NCI-H82 treated with DMSO at 0.1 percent for 48 hours (cell line): ENCODE data around the gene BCAR1.
"Not testable (repeated sequence)": the region's sequence is repeated elsewhere in the genome, so short reads cannot be mapped to it uniquely, and the experiment has no call there.

ENCODE experiments used
- DNase-seq: peaks from one replicate; lab custom pipeline; 2025; ENCODE audit not compliant: unreplicated experiment; lab: John Stamatoyannopoulos, UW

BCAR1 gene

GRCh38 chr16:75251280-75252048 is at the start of gene BCAR1:
TSS of gene BCAR1 (minus strand) at chr16:75251624. CDS start at chr16:75251482, 142 bp downstream.
- peak; percentile 49 for DNase-seq

- no peak for DNase-seq
Measured at GRCh38 chr16:75298267-75298666, 46.8 kb upstream of the BCAR1 start.

DNA sequence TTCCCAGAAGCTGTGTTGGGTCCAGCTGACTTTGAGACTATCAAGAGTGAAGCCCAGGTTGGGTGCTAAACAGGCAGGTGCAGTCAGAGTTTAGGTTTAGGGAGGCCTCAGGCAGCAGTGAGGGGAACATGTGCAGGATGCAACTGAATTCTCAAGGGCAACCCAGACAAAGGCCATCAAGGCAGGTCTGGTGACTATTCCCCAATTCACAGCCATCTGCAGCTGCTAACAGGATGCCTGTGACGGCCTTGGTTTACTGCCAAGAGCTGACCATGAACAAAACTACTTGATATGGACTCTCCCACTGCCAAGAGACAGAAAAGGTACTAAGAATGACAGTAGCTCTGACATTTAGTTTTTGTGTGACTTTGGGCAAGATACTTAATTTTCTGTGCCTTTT is 45.2 kb upstream of the BCAR1 start:
- no peak for DNase-seq

DNA sequence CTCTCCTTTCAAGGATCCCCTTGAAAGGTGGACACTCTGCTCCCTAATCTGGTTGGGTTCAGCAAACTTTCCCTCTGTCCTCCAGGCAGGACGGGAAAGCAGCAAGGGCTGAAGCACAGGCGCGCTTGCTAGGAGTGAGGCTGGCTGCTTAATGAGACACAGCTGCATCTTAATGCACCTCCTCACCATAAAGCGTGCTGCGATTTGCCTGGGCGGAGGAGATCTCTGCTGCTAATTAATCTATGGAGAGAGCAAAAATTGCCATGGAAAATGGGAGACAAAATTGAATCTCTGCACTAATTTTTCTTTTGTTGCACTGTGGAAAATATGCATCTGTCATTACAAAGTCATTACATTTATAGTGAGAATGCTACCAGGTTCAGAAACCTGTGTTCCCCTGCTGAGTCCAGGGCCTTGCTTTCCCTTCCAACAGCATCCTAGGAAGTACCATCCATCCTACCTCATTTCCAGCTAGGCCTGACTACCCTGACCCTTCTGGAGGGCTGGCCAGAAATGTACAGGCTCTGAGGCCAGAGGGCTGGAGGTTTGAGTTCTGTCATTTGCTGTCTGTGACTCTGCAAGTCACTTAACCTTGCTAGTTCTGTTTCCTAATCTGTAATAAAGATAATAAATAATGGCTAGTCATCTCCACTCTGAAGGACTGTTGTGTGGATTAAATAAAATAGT is 43.5 kb upstream of the BCAR1 start:
- no peak for DNase-seq

DNA sequence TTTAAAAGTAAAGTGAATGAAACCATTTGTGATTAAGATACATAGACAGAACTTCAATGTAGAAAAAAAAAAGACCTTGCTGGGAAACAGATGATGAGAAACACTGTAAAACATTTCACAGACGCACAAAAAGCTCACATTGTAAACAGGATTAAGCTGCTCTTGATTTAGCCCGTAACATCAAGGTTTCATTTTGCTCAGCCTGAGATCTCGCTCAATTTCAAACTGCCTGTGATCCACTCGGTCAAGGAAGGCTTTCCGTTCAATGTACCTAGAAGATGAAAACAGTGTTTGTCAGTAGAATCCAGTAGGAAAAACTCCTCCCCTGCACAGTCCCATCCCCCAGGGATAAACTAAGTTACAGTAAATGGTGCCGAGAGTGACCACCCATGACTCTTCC is 42.3 kb upstream of the BCAR1 start:
- DNase-seq: no peak

- no peak for DNase-seq
Measured at GRCh38 chr16:75293173-75293572, 41.7 kb upstream of the BCAR1 start.

DNA sequence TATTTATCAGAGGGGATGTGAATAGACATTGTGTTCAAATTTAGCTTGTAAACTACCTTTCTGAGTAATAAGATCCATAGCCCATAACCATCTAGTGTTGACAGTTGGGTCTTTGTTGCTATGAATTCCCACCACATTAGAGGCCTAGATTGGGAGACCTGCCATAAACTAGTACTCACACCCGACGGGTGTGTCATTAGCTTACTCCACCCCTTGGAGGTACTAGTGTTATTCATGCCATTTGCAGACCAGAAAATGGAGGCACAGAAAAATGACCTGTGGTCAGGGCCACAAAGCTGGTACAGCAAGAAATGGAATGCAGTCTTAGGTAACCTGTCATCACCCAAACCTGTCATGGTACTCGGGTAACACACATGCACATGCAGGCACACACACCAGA is 41.3 kb upstream of the BCAR1 start:
- no peak for DNase-seq

- DNase-seq: no peak
Measured at GRCh38 chr16:75289189-75289588, 37.8 kb upstream of the BCAR1 start.

GRCh38 chr16:75288596-75289120 is 37.2 kb upstream of the BCAR1 start:
- no peak for DNase-seq

DNA sequence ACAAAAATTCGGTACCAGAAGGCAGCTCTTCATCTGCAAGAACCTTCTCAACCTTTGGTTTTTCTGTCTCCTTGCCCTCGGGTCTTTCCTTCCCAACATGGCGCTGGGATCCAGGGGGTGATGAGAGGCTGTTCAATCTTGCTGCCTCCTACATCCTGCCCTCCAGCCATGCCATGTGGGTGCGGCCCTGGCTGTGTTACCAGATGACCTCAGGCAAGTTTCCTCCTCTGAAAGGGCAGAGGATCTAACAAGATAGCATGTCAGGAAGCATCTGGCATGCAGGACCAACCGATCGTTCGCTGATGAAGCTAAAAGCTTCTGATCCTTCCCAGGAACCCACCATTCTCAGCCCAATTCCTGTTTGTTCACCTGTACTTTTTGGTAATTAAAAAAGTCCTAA is 36.8 kb upstream of the BCAR1 start:
- no peak for DNase-seq

DNA sequence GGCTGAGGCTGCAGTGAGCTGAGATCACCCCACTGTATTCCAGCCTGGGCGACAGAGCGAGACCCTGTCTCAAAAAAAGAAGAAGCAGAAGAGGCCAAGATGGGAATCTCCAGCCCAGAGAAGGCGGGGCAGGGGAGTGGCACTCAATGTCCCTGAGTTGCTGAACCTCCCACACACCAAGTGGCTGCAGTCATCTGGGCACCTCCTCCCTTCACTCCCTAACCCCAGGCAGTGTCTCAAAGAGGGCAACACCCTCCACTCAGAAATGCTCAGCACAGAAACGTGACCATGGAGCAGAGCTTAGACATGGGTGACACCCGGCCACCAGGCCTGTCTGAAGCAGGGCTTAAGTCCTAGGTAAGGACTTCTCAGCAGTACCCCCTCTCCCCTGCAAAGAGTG is 36.3 kb upstream of the BCAR1 start:
- no peak for DNase-seq

GRCh38 chr16:75286389-75286788 is 35.0 kb upstream of the BCAR1 start:
- DNase-seq: no peak

- DNase-seq: no peak
Measured at GRCh38 chr16:75282466-75283281, 31.2 kb upstream of the BCAR1 start.

- DNase-seq: no peak
Measured at GRCh38 chr16:75281826-75282225, 30.4 kb upstream of the BCAR1 start.

DNA sequence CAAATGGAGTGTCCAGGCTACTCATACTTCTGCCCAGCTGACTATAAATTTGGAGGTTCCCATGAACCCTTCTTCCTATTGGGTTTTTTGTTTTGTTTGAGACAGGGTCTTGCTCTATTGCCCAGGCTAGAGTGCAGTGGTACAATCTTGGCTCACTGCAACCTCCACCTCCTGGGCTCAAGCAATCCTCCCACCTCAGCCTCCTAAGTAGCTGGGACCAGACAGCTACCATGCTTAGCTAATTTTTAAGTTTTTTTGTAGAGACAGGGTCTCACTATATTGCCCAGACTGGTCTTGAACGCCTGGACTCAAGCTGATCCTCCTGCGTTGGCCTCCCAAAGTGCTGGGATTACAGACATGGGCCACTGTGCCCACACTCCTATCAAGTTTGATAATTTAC is 29.6 kb upstream of the BCAR1 start:
- DNase-seq: not testable (repeated sequence)

- DNase-seq: no peak
Measured at GRCh38 chr16:75280331-75280804, 28.9 kb upstream of the BCAR1 start.

GRCh38 chr16:75279305-75279704 is 27.9 kb upstream of the BCAR1 start:
- DNase-seq: peak; percentile 4

DNA sequence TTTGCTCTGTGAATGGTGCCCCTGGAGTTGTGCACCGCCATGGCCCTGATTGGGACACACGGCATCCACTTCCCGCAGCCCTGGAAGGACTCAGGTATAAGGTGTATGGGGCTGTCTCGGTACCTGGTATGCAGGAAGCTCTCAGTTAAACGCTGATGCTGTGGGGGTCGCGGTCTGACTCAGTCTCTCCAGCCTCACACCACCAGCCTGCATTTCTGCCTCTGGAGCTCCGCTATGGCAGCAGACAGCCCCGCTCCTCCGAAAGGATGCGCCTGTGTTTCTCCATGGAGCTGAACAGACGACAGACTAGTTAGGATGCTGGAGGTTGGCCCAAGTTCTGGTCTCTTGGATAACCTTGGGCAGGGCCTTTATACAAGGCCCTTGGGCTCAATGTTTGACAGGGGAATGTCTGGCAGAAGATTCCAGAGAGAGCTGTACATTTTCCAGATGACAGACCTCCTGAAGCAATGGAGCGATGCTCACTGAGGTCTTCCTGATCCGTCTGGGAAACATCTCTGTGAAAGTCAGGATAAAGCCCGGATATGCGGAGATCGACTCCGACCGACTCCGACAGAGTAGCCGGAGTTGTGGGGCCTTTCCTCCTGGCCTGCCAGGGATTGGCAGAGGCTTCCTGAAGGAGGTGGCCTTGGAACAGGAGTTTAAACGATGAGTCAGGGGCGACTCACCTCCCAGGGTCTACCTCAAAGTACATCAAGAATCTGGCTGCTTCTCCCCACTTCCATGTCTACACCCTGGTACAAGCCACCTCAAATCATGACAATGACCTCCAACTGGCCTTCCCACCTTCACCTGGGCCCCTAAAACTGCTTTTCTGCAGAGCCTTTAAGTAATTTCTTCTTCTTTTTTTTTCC is 21.9 kb upstream of the BCAR1 start:
- DNase-seq: no peak

DNA sequence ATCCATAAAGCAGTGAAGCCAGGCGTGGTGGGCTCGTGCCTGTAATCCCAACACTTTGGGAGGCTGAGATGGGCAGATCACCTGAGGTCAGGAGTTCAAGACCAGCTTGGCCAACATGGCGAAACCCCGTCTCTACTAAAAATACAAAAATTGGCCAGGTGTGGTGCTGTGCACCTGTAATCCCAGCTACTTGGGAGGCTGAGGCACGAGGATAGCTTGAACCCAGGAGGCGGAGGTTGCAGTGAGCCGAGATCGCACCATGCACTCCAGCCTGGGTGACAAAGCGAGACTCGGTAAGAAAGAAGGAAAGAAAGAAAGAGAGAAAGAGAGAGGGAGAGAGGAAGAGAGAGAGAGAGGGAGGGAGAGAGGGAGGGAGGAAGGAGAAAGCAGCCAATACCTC is 21.2 kb upstream of the BCAR1 start:
- DNase-seq: not testable (repeated sequence)

DNA sequence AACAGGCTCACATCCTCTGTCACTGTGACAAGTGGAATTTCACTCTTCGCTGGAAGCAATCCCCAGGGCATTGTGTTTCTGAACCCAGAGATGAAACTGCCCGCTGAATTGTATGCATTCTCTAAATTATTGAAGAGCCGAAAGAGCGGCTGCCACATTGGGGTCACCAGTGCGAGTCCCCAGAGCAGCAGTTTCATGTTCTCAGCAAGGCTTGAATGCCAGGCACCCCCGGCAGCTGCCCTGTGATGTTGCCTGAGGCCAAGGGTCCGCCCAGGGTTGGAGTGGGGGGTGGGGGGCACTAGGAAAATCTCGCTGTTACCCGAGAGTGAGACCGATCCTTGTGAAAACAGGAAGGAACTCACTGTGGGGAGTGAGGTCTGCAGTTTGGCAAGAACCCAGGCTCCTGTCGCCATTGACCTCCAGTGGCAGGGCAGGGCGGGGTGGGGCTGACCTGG is 20.7 kb upstream of the BCAR1 start:
- DNase-seq: no peak
